Ureter (tissue), 1 donor: ENCODE data around the gene MFSD1. TPM values are rescaled to one million over a fixed set of nuclear protein-coding genes. Genes with fewer than 3 reads are reported as not detected.

Experiments
- DNase-seq: peaks from one replicate; pipeline ENCODE4 v3.0.0-alpha.2; 2020; ENCODE audit warnings: low spot score
- total RNA-seq: library from RNA; stranded (reverse); gene quantifications from one replicate; pipeline ENCODE4 v1.2.4, GENCODE V29; 2023
- donor health status: DM: yes; HTN: yes; CAD: no.

The MFSD1 gene
- total RNA-seq, 1 donor from 2014 or later: 67.6 TPM

DNA sequence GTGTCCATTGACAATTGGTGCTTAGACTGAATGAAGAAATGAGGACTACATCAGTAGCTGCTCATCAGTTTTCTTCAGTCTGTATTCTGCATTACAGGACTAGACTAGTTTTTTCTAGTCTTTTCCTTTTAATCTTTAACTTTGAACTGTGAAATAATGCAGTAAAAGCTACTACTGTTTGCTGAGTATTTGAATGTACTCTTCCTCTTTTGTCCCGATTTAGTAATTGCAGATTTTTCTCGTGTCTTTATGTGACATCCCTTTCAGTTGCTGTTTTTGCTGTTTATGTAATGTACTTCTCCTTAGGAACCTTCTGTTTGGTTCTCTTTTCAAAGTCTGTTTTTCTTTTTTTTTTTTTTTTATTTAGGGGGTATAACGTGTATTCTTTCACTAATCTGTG lies 17.4 kb downstream of the MFSD1 start:
- no peak for DNase-seq

DNA sequence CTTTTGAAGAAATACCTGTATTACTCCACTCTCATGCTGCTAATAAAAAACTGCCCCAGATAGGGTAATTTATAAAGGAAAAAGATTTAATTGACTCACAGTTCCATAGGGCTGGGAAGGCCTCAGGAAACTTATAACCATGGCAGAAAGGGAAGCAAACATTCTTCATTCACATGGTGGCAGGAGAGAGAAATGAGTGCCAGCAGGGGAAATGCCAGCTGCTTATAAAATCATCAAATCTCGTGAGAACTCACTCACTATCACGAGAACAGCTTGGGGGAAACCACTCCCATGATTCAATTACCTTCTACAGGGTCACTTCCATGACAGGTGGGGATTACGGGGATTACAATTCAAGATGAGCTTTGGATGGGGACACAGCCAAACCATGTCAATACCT lies 18.7 kb downstream of the MFSD1 start:
- no peak for DNase-seq

DNA sequence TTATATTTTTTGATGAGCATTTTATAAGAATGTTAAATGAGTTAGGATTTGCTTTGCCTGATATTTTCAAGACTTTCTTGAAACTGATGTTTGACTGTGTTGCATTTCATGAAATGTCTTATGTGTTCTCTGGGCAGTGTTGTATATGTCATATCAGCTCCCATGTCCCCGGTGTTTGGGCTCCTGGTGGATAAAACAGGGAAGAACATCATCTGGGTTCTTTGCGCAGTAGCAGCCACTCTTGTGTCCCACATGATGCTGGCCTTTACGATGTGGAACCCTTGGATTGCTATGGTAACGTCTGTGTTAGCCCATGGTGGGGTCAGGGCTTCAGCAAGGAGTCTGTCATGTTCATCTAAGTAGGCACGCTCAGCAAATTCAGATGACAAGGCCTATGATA lies 20.0 kb downstream of the MFSD1 start:
- DNase-seq: no peak

DNA sequence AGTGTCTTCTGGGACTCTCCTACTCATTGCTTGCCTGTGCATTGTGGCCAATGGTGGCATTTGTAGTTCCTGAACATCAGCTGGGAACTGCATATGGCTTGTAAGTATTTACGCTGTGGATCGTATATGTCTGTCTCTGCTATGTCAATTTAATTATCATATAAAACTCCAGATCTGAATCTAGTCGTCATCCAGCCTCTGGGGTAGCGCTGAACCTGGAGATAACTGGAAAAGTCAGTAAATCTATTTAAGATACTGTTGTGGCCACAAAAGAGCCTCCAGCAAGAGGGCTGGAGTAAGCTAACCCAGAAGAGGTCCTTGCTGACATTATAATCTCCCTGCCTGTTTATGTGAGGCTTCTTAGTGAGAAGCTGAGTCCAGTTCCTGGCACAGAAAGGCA lies 21.6 kb downstream of the MFSD1 start:
- DNase-seq: no peak

DNA sequence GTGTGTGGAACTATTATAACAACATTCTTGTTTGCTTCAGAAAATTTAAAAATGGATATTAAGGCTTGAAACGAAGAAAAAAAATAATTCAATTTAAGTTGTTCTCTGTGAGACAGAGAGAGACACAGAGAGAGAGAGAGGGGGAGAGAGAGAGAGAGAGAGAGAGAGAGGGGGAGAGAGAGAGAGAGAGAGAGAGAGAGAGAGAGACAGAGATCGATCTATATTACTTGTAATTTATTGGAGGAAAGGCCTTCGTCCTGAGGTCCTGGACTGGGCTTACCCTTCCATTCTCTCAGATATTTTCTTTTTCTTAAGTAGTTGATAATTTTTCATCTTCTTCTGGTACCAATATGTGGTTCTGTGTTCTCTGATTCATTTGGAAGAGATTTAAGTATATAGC lies 25.9 kb downstream of the MFSD1 start:
- no peak for DNase-seq

DNA sequence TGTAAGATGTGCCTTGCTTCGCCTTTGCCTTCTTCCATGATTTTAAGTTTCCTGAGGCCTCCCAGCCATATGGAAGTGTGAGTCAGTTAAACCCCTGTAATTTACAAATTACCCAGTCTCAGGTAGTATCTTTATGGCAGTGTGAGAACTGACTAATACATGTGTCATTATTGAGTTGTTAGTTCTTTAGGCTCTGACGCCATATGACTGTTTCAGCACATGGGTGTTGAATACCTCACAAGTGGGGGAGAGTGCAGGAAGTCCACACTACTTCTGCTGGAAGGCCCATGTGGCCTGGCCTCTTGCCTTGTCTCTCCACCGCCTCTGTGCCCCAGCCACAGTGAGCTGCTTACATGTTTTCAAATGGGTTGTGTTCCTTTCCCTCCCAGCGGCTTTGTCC lies 28.5 kb downstream of the MFSD1 start:
- DNase-seq: no peak

DNA sequence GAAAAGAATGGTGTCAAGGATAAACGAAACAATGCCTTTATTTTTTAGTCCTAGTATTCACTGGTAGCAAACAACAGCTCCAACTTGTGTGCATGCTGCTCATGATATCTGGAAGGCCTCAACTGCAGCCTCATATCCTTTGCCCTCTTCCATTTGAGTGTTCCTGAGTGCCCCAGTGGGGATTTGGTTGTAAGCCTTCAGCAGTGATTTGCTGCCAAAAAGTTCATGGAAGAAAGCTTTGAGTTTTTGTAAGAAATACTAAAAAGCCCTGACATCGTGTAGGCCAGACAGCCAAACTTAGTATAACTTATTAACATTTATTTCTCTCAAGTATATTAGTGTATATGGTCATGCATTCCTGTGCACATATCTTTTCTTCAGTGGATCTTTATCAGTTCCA lies 30.0 kb downstream of the MFSD1 start:
- DNase-seq: no peak

DNA sequence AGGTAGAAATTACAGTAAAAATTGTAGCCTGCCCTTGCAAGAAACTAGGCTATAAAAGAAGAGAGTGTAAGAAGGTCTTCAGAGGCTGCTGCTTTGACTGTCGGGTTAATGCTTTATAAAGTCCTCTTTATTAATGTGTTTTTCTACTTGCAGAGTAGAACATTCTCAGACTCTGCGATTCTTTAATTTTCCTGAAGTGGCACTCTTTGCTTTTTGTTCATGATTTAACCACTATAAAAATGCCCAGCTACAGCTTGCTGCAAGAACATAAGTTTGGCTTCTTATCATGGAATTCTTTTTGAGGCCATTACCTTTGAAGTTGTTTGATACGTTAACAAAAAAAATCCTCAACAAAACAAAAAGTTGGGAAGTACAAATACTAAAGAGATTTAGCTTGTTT lies 33.8 kb downstream of the MFSD1 start:
- DNase-seq: no peak

DNA sequence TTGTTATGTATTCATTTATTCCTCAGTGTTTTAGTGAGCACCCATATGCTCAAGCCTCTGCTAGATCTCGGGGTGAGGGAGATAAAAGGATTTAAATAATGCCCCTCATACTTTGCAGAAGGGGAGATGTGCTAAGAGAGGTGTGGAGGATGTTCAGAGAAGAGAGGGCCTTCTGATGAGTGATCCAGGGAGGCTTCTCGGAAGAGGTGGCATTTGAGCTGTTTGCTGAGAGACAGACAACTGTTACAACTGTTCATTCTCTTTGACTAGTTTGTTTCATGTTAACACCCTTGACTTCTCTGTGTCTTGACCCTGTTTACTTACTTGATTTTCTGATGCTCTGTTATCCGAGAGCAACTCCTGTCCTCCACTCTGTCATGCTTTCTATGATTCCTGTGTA lies 34.5 kb downstream of the MFSD1 start:
- DNase-seq: no peak

DNA sequence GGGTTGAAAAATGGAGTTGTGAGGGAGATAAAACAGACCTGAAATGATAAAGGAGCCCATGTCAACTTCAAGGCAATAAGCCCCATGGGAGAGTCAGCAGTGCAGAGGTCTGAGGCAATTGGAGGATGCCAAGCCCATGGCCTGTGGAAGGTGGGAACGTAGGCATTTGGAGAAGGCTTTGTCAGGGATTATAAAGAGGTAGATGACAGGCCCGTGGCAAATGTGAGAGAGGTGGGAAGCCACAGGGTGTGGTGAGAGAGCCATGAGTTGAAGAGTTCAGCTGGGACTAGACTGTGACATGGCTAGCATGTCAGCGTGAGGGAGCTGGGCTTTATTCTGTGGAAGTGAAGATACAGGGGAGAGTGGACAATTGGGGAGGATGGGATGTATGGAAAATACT lies 35.4 kb downstream of the MFSD1 start:
- DNase-seq: no peak

DNA sequence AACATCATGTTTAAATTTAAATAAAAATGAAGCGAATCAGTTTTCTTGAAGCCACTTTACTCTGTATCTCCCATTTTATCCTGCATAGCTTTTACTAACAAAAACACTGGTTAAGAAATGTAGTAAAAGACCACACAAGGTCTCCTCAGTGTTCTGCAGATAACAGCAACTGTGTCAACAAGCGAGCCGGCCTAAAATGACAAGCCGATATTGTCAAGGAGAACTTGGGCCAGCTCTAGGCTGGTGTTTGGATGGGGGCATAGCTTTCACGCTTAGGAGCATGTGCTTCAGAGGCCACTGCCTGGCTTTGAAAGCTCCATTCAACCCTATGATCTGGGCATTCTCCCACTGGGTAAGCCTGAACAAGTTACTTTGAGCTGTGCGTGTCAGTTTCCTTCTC lies 38.1 kb downstream of the MFSD1 start:
- no peak for DNase-seq

DNA sequence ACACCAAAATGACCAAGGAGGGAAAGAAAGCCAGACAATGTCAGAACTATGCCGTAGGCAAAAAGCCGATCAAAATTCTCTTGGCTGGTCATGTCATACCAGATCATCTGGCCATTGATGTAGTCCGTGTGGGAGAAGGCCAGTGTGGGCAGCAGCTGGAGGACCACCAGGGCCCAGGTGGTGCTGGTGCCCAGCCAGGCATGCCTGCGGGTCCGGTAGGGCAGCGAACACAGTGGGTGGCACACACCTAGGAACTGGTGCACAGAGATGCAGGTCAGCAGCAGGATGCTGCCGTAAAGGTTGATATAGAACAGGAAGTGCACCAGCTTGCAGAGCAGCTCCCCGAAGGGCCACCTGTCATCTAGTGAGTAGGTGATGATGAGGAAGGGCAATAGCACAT lies 39.5 kb downstream of the MFSD1 start:
- DNase-seq: no peak

DNA sequence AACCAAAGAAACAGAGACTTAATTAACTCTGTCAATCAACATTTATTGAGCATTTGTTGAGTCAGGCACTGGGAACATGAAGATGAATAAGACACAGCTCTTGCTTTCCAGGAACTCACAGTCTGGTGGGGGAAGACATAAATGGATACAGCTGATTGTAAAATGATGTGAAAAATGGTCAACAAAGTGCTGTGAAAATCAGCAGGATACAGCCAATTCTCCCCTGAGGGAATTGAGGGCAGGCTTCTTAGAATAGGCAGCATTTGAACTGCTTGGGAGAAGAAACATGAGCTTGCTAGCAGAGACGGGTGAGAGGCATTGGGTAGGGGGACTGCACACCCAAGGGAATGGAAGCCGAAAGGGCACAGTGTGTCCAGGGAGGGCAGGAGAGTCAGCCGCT lies 41.1 kb downstream of the MFSD1 start:
- no peak for DNase-seq

DNA sequence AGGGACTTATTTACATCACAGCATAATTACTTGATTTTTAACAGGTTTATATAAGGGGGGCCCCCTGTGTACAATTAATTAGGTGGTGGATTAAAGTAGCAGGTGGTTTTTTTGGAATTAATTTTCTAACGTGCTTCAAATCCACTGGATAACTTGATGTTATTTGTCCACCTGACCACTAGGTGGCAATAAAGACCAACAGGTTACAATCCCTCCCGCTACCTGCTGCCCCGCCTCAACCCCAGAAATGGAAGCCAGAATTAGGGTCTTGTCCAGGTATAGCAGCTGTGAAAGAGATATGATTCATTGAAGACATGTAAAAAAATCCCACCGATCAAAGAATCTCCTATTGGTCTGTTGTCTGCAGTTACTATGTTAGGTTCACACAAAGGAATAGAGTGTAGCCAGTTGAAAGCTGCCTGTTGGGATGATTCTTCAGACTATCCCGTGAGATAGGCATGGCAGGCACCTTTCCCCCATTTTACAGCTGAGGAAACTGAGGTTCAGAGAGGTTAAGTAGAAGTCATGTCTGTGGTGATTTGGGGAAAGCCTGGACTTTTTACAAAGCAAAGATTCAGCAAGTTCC lies 44.0 kb downstream of the MFSD1 start:
- no peak for DNase-seq

DNA sequence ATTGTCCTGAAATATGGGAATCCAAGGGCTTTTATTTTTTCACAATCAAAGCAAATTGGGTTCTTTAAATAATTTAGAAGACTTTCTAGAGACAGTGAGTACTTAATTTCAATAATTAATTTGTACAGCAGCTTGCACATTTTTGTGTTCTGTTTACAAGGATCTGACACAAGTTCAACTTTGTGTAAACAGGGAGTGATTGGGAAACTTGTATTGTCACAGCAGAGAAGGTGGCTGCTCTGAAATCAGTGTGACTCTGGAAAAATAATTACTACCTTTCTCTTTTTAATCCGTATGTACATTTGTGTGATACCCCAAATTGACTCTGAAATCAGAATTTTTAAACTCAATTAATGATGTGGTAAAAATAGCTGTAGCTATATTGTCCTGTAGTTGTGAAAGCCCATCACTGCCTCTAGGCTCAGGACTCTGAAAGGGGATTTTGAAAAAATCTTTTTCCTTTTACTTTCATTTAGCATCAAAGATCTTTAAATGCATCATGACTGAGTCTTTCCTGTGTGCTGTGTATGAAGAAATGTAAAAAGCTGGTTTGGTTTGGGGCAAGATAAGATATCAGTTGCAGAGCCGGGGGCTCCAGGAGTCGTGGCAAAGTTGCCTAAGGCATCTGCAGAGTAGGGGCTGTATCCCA lies 45.1 kb downstream of the MFSD1 start:
- no peak for DNase-seq

DNA sequence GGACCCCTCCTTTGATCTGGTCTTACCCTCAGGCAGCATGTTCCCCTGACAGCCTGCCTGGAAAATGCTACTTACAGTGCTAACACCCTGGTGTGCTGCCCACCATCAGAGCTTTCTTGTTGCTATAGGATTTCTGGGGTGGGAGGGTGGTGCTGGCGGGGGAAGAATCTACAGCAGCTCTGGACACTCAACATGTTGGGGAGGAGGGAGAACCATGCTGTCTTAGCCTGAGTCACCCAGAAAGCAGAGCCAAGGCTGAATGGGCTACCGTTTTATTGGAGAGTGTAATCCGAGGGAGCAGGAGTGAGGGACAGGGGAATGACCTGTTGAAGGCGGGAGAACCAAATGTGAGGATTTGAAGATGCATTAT lies 45.6 kb downstream of the MFSD1 start:
- no peak for DNase-seq

DNA sequence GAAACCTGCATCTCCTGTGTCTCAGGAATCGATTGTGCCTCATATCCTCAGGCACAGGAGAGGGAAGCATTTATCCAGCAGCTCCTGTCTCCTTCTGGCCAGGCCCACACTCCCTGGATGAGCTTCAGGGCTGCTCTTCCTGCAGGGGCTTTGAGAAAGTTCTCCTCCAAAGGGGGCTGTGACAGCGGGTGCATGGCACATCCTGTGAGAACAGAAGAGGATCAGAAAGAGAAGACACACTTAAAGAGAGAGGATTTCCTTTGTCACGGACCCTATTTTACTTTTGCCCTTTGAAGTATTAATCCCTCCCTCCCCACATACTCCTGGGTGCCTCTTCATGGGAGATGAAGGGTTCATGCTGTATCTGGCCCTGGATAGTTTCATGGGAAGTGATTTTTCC lies 46.0 kb downstream of the MFSD1 start:
- no peak for DNase-seq

DNA sequence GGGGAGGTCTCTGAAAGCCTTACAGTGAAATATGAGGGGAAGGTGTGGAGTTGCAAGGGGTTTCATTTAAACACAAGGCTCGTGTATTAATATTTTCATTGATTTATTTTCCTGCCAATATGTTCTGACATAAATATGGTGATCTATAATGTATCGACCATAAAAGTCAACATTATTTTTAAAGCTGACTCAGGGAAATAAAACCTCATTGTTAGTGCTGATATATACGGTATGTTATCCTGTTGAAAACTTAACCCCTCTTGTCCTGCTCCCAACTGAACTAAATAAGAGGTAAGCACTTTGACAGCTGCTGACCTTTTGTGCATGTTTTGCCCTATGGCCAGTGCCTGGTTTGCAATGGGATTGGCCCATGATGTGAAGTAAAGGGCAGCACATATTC lies 47.9 kb downstream of the MFSD1 start:
- DNase-seq: no peak

DNA sequence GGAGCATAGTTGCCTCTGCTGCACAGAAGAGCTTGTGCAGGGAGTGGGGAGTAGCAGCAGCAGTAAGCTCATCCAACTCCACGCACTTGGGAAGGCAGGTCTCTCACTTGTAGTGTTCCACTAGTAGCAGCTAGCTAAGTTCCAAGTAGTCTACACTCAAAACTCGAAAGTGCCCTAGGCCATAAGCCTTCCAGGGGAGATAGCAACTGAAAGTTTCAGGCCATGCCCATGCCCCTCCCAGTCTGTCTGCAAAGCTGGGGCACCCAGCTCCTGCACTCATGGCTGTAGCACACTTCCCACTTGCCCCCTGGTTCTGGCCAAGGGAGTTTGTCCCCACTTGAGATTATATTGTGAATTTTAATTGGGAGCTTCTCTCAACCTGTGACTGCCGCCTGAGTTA lies 57.5 kb downstream of the MFSD1 start:
- DNase-seq: no peak

DNA sequence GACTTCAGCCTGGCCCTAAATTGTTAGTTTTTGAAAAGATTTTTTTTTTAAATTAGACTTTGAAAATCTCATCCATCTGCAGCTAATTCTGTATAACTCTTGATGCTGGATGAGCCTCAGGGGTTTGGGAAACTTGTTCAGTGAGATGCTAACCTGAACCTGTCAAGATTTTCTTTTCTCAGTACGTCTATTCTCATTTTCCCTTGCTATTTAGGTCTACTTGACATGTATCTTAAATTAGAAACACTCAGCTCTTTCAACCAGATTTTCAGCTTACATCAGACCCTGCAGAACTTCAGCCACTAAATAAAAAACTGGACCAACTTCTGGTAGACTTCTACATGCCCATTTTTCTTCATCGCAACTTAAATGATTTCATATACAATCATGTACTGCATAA lies 61.4 kb downstream of the MFSD1 start:
- DNase-seq: no peak

DNA sequence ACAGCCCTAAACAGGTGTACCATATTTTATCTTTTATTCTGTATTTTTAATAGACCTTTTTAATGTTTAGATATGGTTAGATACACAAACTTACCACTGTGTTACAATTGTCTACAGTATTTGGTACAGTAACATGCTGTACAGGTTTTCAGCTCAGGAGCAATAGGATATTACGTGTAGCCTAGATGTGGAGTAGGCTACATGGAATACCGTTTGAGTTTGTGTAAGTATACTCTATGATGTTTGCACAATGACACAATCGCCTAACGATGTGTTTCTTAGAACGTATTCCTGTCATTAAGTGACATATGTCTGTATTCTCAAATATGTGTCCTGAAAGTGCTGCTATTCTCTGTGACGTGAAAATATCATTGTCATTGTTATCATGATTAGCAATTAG lies 62.6 kb downstream of the MFSD1 start:
- DNase-seq: no peak

DNA sequence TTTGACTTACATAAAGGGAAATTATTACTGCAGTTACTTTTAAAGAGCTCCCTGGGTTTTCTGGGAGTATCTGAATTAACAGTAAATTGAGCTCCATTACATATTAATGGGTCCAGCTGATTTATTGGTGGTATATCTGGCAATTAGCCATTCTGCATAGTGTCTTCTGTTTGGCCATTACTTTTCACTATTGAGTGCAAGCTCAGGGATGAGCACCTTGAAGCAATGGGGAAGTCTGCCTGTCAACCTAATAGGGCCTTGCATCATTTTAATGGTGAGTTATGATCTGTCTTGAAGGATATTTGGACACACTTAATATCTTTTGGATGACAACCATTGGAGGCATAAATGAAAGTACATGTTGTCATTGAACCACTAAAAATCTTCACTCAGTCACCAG lies 73.8 kb downstream of the MFSD1 start:
- no peak for DNase-seq
